ENCODE results near the gene ANG. TPM values are rescaled to one million over a fixed set of nuclear protein-coding genes. Genes with fewer than 3 reads are reported as not detected.

The ANG gene
- total and polyA plus RNA-seq, 2 of the 8 experiments (the other 6 are each of a cell fraction or from before 2014, with no cell fraction given): 2.2 to 4.6 TPM

DNA sequence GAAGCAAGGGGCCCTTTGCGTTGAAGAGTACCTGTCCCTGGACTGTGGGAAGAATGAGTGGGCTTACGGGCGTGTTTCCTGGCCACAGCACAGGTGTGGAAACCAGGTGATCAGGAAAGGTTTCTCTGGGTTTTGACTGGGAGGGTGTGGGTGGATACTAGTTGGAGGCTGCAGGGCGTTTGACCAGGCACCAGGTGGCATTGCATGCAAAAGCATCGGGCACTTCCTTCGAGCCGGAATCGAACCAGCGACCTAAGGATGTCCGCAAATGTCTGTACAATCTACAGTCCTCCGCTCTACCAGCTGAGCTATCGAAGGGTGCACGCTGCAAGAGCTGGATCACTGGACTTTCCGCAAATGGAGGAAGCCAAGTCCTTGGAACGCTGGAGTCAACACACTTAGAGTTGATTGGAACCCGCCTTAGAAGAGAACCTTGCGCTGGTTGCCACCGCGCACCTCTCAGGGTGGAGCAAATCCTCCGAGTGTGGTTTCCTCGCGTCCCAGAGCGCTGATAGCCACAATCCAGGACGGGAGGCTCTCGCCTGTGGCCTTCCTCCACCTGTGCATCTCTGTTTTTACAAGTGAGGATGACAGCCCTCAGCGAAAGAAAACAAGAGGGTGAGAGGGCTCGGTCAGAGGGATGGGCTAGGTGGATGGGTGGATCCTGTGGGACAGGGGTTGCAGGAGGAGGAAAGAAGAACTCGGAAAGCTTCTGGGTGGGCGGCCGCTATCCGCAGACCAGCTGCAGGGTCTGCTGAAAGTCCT, 25.4 kb upstream of the ANG start (continued):
- no peak for TF ChIP-seq ATF2 (IDR thresholded peaks at IDR 0.05; ENCODE audit: low read length)
- no peak for TF ChIP-seq SIX5 (IDR thresholded peaks at IDR 0.05; ENCODE audit: low read depth, low read length)
- TF ChIP-seq SP4 (IDR thresholded peaks at IDR 0.05; ENCODE audit: low read length): no peak
- no peak for TF ChIP-seq CBX8 (IDR thresholded peaks at IDR 0.05; ENCODE audit: borderline replicate concordance, low read depth, low read length)
- no peak for TF ChIP-seq EP300 (IDR thresholded peaks at IDR 0.05; ENCODE audit: borderline replicate concordance in 1 of 2, low read depth in 2 of 2, low read length in 2 of 2)
- TF ChIP-seq PHF8 (conservative IDR thresholded peaks at IDR 0.05; ENCODE audit: low read depth, low read length): no peak
- peak; percentile 31; the same call in 1 of the 2 replicates for TF ChIP-seq NRF1 (IDR thresholded peaks at IDR 0.05; ENCODE audit: low read depth, low read length)
- TF ChIP-seq CHD1 (IDR thresholded peaks at IDR 0.05; ENCODE audit: low read depth, low read length): no peak
- TF ChIP-seq SP1 (IDR thresholded peaks at IDR 0.05; ENCODE audit: low read depth, low read length): peak; percentile 36; the same call in 1 of the 2 replicates
- TF ChIP-seq, protein P1, sequence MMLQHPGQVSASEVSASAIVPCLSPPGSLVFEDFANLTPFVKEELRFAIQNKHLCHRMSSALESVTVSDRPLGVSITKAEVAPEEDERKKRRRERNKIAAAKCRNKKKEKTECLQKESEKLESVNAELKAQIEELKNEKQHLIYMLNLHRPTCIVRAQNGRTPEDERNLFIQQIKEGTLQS (IDR thresholded peaks at IDR 0.05; ENCODE audit: insufficient read depth, low read depth, low read length): no peak
- peak; percentile 100 for TF ChIP-seq TBP (IDR thresholded peaks at IDR 0.05; ENCODE audit: low read depth, low read length)
- peak; percentile 60; the same call in 1 of the 2 replicates for TF ChIP-seq TEAD4 (IDR thresholded peaks at IDR 0.05; ENCODE audit: low read depth, low read length)
- peak; percentile 46 to 93; a peak in 2 of 4 replicates for TF ChIP-seq SIN3A (conservative IDR thresholded peaks at IDR 0.05 in 1 of 2, IDR thresholded peaks at IDR 0.05 in 1 of 2; ENCODE audit: low read depth in 1 of 2, low read length in 2 of 2)
- TF ChIP-seq RXRA (IDR thresholded peaks at IDR 0.05; ENCODE audit: insufficient read depth, low read depth, low read length): no peak
- peak; percentile 61 for TF ChIP-seq SAP30 (IDR thresholded peaks at IDR 0.05; ENCODE audit: insufficient read depth, insufficient replicate concordance, low read length)
- no peak for TF ChIP-seq CREB1 (IDR thresholded peaks at IDR 0.05)
- TF ChIP-seq, protein P2, sequence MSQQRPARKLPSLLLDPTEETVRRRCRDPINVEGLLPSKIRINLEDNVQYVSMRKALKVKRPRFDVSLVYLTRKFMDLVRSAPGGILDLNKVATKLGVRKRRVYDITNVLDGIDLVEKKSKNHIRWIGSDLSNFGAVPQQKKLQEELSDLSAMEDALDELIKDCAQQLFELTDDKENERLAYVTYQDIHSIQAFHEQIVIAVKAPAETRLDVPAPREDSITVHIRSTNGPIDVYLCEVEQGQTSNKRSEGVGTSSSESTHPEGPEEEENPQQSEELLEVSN (IDR thresholded peaks at IDR 0.05): no peak
- TF ChIP-seq CTBP2 (IDR thresholded peaks at IDR 0.05; ENCODE audit: borderline replicate concordance, insufficient read depth, insufficient read length, low read length): no peak
- TF ChIP-seq CBX5 (IDR thresholded peaks at IDR 0.05; ENCODE audit: low read depth, low read length): no peak
- TF ChIP-seq YY1 (IDR thresholded peaks at IDR 0.05; ENCODE audit: low read depth, low read length): no peak; the same call in 1 of the 2 replicates
- 0 out of 2 replicates have a peak, but pooled peaks have one; percentile 38 for TF ChIP-seq CHD2 (IDR thresholded peaks at IDR 0.05; ENCODE audit: low read length)
